Loucy (cell line): Measurements from ENCODE around the gene CLASP1.

Experiments used
- H2AFZ ChIP-seq: fragments of 200-600 bp; sonication (generic); 2 replicates; pipeline ENCODE4 v1.6.0; 2016; ENCODE audit warnings: antibody characterized with exemption, mild to moderate bottlenecking, low read length, moderate library complexity
- H3F3A ChIP-seq: fragments of 200-600 bp; 2 replicates; pipeline ENCODE4 v1.6.0; 2016; ENCODE audit warnings: antibody characterized with exemption, low read depth, mild to moderate bottlenecking
- H3K27me3 ChIP-seq: fragments of 200-600 bp; sonication (generic); 2 replicates; pipeline ENCODE4 v1.6.1; 2014; ENCODE audit warnings: low read length, mild to moderate bottlenecking; ENCODE audit not compliant: insufficient read depth, poor library complexity, severe bottlenecking
- H3K36me3 ChIP-seq: fragments of 200-600 bp; sonication (generic); 2 replicates; pipeline ENCODE4 v1.6.1; 2016; ENCODE audit warnings: low read length; ENCODE audit not compliant: insufficient read depth
- H3K4me1 ChIP-seq: fragments of 200-600 bp; sonication (generic); 2 replicates; pipeline ENCODE4 v1.5.1; 2014; ENCODE audit warnings: low read length, mild to moderate bottlenecking; ENCODE audit not compliant: insufficient read depth, poor library complexity, severe bottlenecking
- H3K4me2 ChIP-seq: fragments of 200-600 bp; sonication (generic); 2 replicates; pipeline ENCODE4 v1.6.0; 2014; ENCODE audit warnings: antibody characterized with exemption, low read length, low read depth, mild to moderate bottlenecking; ENCODE audit not compliant: poor library complexity, severe bottlenecking
- H3K4me3 ChIP-seq: fragments of 200-600 bp; sonication (generic); 2 replicates; pipeline ENCODE4 v1.5.1; 2014; ENCODE audit warnings: low read length, mild to moderate bottlenecking, mixed read lengths; ENCODE audit not compliant: poor library complexity, severe bottlenecking
- H3K79me2 ChIP-seq: fragments of 200-600 bp; sonication (generic); 2 replicates; pipeline ENCODE4 v1.6.1; 2014; ENCODE audit warnings: low read length; ENCODE audit not compliant: insufficient read depth
- H3K9ac ChIP-seq: fragments of 200-600 bp; sonication (generic); 2 replicates; pipeline ENCODE4 v1.6.0; 2014; ENCODE audit warnings: mild to moderate bottlenecking, low read depth, low read length, moderate library complexity; ENCODE audit not compliant: poor library complexity, severe bottlenecking
- H3K9me2 ChIP-seq: fragments of 200-600 bp; sonication (generic); replicated peaks from 2 replicates; pipeline ENCODE4 v1.6.1; 2016; ENCODE audit warnings: low read depth, low read length, mixed read lengths
- H3K9me3 ChIP-seq: fragments of 200-600 bp; sonication (generic); 2 replicates; pipeline ENCODE4 v1.6.1; 2014; ENCODE audit warnings: mild to moderate bottlenecking, antibody characterized with exemption, low read length, low read depth; ENCODE audit not compliant: insufficient read depth
- H4K20me1 ChIP-seq: fragments of 200-600 bp; sonication (generic); 2 replicates; pipeline ENCODE4 v1.6.0; 2014; ENCODE audit warnings: antibody characterized with exemption, low read length, mild to moderate bottlenecking; ENCODE audit not compliant: insufficient read depth, poor library complexity, severe bottlenecking
- CTCF ChIP-seq: fragments of 200-600 bp; sonication (generic); conservative IDR thresholded peaks from 2 replicates; pipeline ENCODE4 v1.5.1; 2014; ENCODE audit warnings: mild to moderate bottlenecking, antibody characterized with exemption, low read length
- EZH2phosphoT487 ChIP-seq: fragments of 200-600 bp; IDR thresholded peaks from 2 replicates; pipeline ENCODE4 v1.6.1; 2018; ENCODE audit warnings: antibody characterized with exemption, mild to moderate bottlenecking, moderate library complexity, borderline replicate concordance

Gene CLASP1

GRCh38 chr2:121368155-121368554 is 281.1 kb downstream of the CLASP1 start:
- H3F3A ChIP-seq, result no peaks in the 10 kb centered on the region
- H3K9me3 ChIP-seq, result no peaks in the 10 kb centered on the region
- no peak overlapping the region for H3K9ac ChIP-seq
- TF ChIP-seq CTCF (no peak), EZH2phosphoT487 (no peak)
- H3K4me2 ChIP-seq, result no peak overlapping the region
- H3K4me1 ChIP-seq, result no peaks in the 10 kb centered on the region
- H2AFZ ChIP-seq, result no peak overlapping the region
- no peaks in the 10 kb centered on the region for H3K79me2 ChIP-seq
- no peak overlapping the region for H3K4me3 ChIP-seq
- peaks cover 63% of the 10 kb centered on the region; the same call in 1 of the 2 replicates for H3K36me3 ChIP-seq
- no peaks in the 10 kb centered on the region for H4K20me1 ChIP-seq
- no peaks in the 10 kb centered on the region for H3K27me3 ChIP-seq
- H3K9me2 ChIP-seq, result no peaks in the 10 kb centered on the region

- Histone ChIP-seq H3K4me2 (no peak overlapping the region), H2AFZ (no peak overlapping the region), H4K20me1 (no peaks in the 10 kb centered on the region), H3F3A (no peaks in the 10 kb centered on the region), H3K79me2 (no peaks in the 10 kb centered on the region), H3K9ac (no peak overlapping the region), H3K27me3 (no peaks in the 10 kb centered on the region), H3K9me3 (no peaks in the 10 kb centered on the region), H3K4me3 (no peak overlapping the region), H3K9me2 (no peaks in the 10 kb centered on the region), H3K36me3 (peaks cover 64% of the 10 kb centered on the region; the same call in 1 of the 2 replicates), H3K4me1 (no peaks in the 10 kb centered on the region)
- TF ChIP-seq EZH2phosphoT487 (no peak), CTCF (no peak)
Measured at GRCh38 chr2:121367246-121367900, 281.9 kb downstream of the CLASP1 start.

GRCh38 chr2:121366040-121366439 is 283.2 kb downstream of the CLASP1 start:
- Histone ChIP-seq H3F3A (no peaks in the 10 kb centered on the region), H3K9me3 (no peaks in the 10 kb centered on the region), H3K27me3 (no peaks in the 10 kb centered on the region), H4K20me1 (no peaks in the 10 kb centered on the region), H3K4me1 (no peaks in the 10 kb centered on the region), H3K36me3 (peaks cover 69% of the 10 kb centered on the region; the same call in 1 of the 2 replicates), H3K9ac (no peak overlapping the region), H3K4me2 (no peak overlapping the region), H3K79me2 (no peaks in the 10 kb centered on the region), H2AFZ (no peak overlapping the region), H3K9me2 (no peaks in the 10 kb centered on the region), H3K4me3 (no peak overlapping the region)
- TF ChIP-seq CTCF (no peak), EZH2phosphoT487 (no peak)
